HG03457 (cell line): ENCODE measurements around the gene PDIA2.
"Not testable (repeated sequence)": the region's sequence is repeated elsewhere in the genome, so short reads cannot be mapped to it uniquely, and the experiment has no call there.

Source experiments
- ATAC-seq: cut with Tn5 transposase; IDR thresholded peaks from one replicate; pipeline ENCODE4 v1.9.1; 2021; ENCODE audit warnings: moderate number of reproducible peaks; ENCODE audit not compliant: unreplicated experiment

The PDIA2 gene

DNA sequence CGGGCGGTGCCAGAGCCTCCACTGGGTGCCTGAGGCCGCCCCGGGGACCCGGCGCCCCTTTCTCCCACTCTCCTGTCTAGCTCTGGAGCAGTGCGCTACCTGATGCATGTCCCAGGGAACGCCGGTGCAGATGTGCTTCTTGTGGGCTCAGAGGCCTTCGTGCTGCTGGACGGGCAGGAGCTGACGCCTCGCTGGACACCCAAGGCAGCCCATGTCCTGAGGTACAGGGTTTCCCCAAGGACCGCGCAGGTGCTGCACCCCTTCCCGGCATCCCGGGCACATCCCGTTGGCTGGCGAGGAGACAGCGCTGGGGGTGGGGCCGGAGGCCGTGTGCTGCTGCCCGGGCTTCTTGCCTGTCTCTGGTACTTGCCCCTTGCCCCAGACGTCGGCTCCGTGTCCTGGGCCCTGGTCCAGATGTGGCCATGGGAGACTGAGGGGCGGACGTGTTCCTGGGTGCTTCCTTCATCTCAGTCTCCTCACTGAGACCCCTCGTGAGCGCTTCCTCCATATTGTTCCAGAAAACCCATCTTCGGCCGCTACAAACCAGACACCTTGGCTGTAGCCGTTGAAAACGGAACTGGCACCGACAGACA lies 19.7 kb upstream of the PDIA2 start:
- ATAC-seq, result no peak

DNA sequence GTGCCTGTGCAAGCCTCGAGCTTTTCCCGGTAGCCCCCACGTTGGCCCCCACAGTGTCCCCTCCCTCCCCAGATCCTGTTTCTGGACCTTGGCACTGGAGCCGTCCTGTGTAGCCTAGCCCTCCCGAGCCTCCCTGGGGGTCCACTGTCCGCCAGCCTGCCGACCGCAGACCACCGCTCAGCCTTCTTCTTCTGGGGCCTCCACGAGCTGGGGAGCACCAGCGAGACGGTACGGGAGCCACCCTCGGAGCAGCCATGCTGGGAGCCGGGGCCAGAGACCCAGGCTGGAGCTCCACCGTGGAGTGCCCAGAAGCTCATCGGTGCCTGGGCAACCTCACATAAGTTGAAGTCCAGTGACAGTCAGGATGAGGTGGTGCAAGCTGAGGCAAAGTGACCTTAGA lies 19.0 kb upstream of the PDIA2 start:
- ATAC-seq, result no peak

GRCh38 chr16:264440-264951 lies 18.5 kb upstream of the PDIA2 start:
- no peak for ATAC-seq

GRCh38 chr16:265002-265529 lies 17.9 kb upstream of the PDIA2 start:
- ATAC-seq, result no peak

DNA sequence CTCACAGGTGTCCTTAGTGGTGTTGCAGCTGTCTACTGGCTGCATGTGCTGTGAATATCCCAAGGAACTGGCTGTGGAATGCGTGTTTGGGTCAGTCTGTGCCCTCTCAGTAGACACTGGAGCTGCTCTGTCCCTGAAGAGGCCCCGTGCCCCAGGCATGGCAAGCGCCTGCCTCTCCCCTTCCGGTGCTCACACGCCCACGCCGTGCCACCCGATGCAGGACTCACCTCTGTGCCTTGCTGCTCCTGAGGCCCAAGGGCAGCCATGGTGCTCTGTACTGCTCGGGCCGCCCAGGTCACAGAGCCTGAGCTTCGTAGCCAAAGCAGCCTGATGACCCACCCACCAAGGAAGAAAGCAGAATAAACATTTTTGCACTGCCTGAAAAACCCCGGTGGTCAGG lies 17.3 kb upstream of the PDIA2 start:
- ATAC-seq, result no peak

DNA sequence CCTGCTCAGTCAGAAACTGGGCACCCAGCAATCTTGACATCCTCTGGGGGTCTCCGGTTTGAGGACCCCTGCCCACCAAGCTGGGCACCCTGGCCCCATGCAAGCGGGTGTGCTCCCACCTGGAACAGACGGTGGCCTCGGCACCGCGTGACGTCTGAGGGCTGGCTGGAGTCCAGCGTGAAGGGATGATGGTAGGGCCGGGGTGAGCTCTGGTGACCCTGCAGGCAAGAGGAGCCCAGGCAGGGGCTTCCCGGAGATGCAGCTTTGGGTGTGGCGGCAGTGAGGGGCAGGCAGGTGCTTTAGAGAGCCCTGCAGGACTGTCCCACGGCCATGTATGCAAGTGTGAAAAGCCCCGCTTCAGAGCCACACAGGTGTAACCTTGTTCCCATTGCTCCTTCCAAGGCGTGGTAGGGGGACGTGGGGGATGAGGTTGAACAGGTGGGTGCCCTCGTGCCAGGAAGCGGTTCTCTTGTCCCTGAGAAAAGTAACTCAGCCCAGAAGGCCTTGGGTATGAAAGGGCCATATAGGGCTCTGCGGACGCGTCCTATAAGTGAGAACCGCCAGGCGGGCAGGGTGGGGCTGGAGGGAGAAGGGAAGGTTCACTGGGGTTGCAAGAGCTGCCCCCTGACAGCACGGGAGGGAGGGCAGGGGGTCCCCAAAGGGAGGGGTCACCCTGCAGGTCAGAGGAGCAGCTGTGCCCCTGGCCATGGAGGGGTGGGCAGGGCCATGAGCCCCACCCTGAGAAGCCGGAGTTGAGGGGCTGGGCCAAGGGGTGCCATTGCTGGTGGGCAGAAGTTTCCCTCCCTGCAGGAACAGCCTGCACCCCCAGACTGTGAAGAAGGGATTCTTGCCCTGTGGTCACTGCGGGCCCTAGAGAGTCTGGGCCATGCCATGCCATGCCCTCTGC lies 16.5 kb upstream of the PDIA2 start:
- ATAC-seq, result no peak

- ATAC-seq, result not testable (repeated sequence)
Measured at GRCh38 chr16:267562-267961, 15.4 kb upstream of the PDIA2 start.

DNA sequence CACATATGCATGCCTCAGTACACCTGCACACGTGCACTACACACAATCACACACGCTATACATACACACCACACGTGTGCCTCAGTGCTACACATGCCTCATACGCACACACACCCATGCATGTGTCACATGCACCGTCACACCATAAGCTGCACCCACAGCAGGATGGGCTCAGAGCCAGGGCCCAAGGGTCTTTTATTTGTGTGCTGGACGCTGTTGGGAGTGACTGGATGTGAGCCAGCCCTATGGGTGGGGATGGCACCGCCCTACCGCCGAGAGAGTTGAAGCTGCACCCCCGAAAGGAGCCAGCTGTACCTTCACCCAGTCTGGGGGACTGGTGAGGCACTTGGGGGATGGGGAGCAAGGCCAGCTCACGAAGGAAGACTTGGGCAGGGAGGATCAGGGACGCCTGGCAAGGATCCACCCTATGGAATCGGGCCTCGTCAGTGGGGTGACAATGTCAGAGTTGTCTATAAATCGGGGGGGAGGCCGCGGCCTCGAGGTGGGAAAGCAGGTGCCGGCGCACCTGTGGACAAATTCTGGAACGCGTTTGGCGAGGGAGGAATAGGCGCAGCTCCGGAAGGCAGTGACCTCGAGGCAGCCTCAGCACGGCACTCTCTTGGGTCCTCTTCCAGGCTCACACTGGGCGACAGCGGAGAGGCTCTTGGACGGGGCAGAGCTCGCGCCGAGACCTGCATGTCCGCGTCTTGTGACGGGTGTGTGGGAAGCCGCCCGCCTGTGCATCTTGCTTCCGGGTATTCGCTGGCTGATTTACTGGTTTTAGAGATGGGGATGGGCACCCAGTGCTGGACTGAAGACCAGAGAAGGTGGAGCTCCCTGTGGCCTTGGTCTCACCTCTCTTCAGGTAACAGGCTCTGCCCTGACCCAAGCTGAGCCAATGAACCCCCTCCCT lies 14.6 kb upstream of the PDIA2 start:
- ATAC-seq, result no peak

DNA sequence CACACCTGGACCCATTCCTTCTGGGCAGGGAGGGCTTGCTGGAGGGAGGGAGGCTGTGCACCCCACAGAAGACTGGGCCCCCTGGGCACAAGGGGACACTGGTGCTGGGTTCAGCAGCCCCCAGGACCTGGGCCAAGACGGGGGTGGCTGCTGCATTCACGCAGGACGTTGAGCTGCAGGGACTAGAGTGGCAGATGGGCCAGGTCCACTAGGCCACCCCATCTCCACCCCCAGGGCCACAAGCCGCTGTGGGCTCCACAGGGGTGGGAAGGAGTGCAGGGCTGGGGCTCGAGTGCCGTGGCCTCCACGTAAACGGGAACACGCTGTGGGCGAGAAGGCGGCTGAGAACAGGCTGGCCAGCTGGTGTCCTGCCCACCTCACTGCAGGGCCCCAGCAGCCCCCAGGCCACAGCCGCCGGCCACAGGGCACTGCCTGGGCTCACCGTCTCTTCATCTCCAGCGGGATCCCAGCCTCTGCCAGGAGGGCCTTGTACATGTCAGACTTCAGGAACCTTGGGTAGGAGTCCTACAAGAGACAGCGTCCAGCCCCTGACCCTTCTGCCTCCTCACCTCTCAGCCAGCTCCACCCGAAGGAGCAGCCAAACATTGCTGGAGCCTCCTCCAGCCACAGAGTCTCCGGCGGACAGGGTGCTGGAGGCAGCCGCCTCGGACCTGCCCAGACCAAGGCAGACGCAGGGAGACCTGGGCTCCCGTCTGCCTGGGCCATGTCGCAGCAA lies 13.7 kb upstream of the PDIA2 start:
- ATAC-seq, result no peak

DNA sequence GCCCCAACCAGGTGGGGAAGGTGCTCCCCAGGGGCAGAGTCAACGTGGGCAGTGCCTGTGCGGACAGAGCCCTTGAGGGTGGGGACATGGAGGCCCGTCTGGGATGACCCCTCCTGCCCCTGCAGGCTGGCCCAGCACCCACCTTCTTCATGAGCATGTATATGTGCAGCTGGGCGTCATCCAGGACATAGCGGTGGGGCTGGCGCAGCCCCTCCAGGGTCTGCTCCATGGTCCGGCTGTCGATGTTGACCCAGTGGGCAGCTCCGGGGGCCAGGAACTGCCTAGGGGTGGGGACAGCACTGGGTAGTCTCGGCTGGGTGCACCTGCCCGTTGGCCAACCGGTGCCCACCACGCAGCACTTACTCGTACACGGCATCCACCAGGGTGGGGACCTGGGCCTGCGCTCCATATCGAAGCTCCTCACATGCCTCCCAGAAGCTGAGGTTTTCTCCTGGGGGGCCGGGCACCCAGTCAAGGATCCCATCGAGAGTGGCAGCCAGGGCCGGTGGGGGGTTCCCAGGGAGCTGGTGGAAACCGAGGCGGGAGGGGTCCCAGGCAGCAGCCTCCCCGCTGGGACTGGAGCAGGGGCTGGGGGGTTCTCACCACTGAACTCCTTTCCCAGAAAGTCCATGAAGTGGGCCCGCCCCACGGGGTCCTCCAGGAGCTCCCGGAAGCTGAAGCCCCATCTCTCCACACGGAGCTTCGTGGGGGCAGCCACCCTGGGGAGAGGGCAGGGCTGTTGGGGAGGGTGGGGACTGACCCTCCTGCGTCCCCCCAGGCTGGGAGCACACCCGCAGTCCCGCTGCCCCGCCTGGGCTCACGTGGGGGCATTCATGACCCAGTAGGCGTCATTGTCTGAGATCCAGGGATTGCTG lies 12.3 kb upstream of the PDIA2 start:
- ATAC-seq, result no peak

DNA sequence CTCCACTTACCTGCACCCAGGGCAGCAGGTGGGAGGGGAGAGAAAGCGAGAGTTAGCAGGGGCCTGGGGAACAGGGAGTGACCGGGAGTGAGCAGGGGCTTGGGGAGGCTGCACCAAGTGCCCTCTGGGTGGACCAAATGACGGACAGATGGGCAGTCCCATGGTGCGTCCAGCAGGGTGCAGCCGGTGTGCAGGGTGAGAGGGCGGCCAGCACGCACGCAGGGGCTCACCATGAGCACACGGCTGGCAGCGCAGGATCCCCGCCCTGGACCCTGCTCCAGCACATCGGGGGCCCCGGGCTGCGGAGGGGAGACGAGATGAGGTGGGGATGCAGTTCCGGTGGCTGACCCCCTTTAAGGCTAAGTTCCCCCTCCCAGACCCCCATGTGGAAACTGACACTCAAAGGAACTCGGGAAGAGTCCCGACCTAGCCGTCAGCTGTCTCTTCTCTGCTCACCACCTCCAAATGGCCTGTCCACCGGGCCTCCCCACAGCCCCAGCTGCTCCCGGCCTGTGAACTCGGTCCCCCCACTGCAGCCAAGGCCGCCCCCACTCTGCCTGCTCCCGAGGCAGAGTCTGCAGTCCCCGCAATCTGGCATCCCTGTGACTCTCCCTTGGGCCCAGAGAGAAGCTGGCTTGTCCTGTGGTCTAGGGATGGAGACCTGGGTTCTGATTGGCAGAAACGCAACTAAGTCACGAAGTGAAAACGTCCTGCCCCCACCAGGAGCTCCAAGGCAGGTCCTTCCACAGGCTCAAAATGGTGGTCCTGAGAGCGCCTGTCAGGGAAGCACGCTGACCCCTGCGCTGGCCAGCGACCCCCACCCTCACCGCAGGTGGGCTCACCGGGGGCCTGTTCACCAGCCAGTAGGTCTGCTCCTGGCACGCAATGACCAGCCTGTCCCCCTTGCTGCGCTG lies 10.1 kb upstream of the PDIA2 start:
- ATAC-seq, result no peak

GRCh38 chr16:273547-274421 lies 9.2 kb upstream of the PDIA2 start:
- no peak for ATAC-seq

DNA sequence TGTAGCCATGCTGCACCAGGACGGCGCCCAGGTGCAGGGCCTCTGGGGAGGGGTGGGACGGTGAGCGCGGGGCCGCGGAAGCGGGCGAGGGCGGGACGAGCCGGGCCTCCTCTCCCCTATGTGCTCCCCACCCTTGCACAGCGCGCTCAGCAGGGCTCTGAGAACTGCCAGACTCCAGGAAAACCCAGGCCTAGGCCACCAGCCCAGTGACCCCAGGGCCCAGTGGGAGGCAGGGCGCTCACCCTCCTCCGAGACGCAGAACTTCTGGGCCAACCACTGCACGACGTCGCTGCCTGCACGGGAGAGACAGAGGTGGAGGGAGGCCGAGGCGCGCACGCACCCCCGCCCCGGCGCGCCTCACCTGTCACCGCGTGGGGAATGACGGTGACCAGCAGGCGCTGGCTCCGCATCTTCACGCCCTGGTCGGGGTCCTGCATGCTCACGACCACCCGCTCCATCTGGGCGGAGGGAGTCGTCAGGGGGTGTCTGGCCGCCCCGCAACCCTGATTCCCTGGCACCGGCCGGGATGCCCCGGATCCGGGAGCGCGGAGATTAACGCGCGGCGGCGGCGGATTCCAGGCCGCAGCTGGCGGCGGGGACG lies 7.8 kb upstream of the PDIA2 start:
- ATAC-seq, result no peak

DNA sequence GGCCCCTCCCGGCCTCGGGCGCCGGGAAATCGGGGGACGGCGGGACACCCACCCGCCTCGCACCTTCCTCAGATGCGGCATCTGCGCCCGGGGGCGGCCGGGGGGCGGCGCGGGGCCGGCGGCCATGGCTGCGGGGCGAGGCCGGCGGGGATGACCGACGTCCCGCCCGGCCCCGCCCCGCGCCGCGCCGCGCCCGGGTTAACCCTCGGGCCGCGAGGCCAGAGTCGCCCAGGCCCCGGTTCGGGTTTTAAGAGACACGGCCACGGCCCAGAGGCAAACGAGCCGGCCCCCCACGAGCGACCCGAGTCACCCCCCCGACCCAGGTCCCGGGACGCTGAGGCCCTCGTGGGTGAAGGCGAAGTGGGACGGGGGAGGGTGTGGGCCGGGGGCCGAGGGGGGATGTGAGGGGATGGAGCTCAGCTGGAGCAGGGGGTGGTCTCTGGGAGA lies 7.2 kb upstream of the PDIA2 start, which contains the start of gene RGS11:
TSS of gene RGS11 (minus strand) at position 159 of the 447 bp plus-strand sequence. CDS start at position 126, 33 bp downstream.
- ATAC-seq, result no peak

GRCh38 chr16:276426-277077 lies 6.4 kb upstream of the PDIA2 start:
- no peak for ATAC-seq

DNA sequence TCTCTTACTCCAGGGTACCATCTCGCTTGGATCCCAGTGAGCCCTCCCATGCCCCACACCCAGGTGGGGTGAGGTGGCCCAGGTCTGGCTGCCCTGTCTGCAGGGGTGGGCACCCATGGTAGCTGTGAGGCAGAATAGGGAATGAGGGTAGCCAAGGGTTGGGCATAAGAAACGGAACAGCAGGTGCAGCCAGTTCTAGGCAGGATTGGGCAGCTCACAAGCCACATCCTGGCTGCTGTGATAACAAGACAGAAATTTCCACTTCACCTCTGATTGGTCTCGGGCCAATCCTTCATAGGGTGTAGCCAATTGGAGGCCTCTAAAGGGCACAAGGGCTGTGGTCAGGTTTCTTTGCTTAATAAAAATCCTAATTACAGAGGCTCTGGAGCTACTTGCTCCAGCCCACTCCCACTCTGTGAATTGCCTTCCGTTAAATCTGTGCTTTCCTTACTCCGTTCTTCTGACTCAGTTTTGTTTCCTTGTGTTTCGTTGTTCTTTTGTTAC lies 4.0 kb upstream of the PDIA2 start:
- ATAC-seq, result no peak
